Heart left ventricle (tissue), 13 donors: ENCODE data around the gene ASB13.

ENCODE experiments used
- POLR2A ChIP-seq, 2 donors: fragments of 450-650 bp; IDR thresholded peaks; one replicate each; pipeline ENCODE4 v1.6.1; 2017; ENCODE audit warnings: antibody characterized with exemption in 2 of 2, mild to moderate bottlenecking in 2 of 2, moderate library complexity in 2 of 2
- TF ChIP-seq, protein P1 (sequence below), 12 donors: fragments of 200-600 bp; sonication (generic) in 4 of 12; IDR thresholded peaks; one replicate each; pipeline versions ENCODE4 v1.5.0 to v1.8.0; 2018 to 2022; ENCODE audit warnings: antibody characterized with exemption in 12 of 12, mild to moderate bottlenecking in 5 of 12
- donor health status: ischemic (EF 13 %, LVEDD 7.1; RV severe dilation, severe dysfunction).
- donor health status: DM: no; HTN: yes; CAD: no.
- donor health status: DM: no; HTN: no; CAD: no.
- donor health status: ischemic (EF 25% LVEDD 6.9; RV normal size, moderate dysfunction).
- donor health status: ischemic (EF 25% LVEDD 5.7; RV mildly dilated, moderate dysfunction).
- donor health status: ischemic (EF 35%, LVEDD 5.7; RV mildly dilated, moderate dysfunction).
- donor health status: nonischemic (EF 11% LVEDD 7.7; RV severe dilation, severe dysfunction).
- donor health status: DM: yes; HTN: yes; CAD: no.
- donor health status: PGD.
- donor health status: ischemic (EF 29% LVEDD 5.4; RV normal size, mild dysfunction).
- donor health status: nonischemic (EF 23%, LVEDD 6.1; RV moderate dilation, normal function).

DNA sequence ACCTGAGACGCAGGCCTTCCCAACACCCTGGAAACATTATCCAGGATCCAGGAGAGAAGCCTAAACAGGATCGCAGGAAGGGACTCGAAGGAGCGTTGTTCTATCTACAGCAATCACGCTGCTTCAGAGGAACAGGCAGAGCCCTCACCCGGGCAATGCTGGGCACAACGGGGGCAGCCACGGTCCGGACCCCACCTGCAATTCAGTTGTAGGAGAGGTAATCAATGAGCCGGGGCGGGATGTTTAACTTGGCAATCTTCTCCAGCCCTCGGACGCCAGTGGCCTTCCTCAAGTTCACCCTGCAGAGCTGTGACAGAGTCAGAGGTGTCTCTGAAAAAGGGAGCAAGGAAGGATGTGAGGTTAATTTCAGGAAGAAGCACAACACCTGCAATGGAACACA, 25.9 kb downstream of the ASB13 start:
- TF ChIP-seq, protein P1, sequence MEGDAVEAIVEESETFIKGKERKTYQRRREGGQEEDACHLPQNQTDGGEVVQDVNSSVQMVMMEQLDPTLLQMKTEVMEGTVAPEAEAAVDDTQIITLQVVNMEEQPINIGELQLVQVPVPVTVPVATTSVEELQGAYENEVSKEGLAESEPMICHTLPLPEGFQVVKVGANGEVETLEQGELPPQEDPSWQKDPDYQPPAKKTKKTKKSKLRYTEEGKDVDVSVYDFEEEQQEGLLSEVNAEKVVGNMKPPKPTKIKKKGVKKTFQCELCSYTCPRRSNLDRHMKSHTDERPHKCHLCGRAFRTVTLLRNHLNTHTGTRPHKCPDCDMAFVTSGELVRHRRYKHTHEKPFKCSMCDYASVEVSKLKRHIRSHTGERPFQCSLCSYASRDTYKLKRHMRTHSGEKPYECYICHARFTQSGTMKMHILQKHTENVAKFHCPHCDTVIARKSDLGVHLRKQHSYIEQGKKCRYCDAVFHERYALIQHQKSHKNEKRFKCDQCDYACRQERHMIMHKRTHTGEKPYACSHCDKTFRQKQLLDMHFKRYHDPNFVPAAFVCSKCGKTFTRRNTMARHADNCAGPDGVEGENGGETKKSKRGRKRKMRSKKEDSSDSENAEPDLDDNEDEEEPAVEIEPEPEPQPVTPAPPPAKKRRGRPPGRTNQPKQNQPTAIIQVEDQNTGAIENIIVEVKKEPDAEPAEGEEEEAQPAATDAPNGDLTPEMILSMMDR (IDR thresholded peaks at IDR 0.05), result no peak
- TF ChIP-seq POLR2A (IDR thresholded peaks at IDR 0.05), result no peak
